ENCODE data around the gene TWF1. TPM values are rescaled to one million over a fixed set of nuclear protein-coding genes. Genes with fewer than 3 reads are reported as not detected.

TWF1 gene
- total RNA-seq, 1 experiment from 2014 or later, result 67.4 TPM

DNA sequence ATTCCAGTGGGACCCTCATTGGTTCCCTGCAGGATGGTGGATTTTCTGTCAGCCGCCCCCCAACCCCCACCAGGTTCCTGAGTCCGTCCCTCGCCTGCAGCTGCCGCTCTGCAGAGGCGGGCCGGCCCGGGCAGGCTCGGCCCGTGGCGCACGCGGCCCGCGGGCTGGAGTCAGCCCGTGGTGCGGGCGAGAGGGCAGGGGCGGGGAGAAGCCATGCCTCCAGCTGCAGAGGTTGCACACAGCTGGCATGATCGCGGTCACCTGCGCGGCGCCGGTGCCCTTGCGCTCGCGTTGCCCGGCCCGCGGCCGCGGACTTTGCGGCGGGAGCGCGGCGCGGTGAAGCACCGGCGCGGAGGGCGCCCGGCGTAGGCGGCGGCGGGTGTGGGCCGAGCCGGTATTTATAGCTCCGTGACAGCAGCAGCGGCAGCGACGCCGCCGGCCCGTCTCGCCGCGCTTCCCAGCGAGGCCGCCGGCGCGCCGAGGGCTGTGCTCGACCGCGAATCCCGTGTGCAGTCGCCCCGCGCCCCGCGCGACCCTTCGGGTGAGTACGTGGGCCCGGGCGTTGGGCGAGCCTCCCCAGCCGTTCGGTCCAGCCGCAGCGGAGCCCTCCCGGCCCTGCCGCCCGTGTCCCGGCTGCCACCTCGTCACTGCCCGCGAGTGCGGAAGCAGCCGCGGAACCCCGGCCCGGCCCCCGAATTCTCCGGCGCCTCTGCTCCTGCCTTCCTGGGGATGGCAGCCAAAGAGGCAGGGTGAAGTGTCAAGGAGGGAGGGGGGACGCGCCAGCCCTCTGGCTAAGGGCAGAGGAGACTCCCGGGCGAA is 29.7 kb upstream of the TWF1 start, which contains the start of gene TMEM117:
TSS of gene TMEM117 (plus strand) at position 426 of the 819 bp plus-strand sequence.
- Mint-ChIP-seq H3K9me3 (ENCODE audit: low read depth, unreplicated experiment) (no peaks in the 10 kb centered on the region), H3K4me1 (ENCODE audit: low read depth, unreplicated experiment) (no peaks in the 10 kb centered on the region), H3K36me3 (ENCODE audit: insufficient read depth, unreplicated experiment) (peaks cover 7% of the 10 kb centered on the region), H3K4me3 (ENCODE audit: low read depth, unreplicated experiment) (peak within 1 kb of the TSS; percentile 62), H3K27me3 (ENCODE audit: unreplicated experiment) (no peaks in the 10 kb centered on the region), H3K27ac (ENCODE audit: unreplicated experiment) (no peak within 1 kb of the TSS)
- intact Hi-C loops (cut with micrococcal nuclease; ENCODE audit: unreplicated experiment), result no loop called here
- TF ChIP-seq, protein P1, sequence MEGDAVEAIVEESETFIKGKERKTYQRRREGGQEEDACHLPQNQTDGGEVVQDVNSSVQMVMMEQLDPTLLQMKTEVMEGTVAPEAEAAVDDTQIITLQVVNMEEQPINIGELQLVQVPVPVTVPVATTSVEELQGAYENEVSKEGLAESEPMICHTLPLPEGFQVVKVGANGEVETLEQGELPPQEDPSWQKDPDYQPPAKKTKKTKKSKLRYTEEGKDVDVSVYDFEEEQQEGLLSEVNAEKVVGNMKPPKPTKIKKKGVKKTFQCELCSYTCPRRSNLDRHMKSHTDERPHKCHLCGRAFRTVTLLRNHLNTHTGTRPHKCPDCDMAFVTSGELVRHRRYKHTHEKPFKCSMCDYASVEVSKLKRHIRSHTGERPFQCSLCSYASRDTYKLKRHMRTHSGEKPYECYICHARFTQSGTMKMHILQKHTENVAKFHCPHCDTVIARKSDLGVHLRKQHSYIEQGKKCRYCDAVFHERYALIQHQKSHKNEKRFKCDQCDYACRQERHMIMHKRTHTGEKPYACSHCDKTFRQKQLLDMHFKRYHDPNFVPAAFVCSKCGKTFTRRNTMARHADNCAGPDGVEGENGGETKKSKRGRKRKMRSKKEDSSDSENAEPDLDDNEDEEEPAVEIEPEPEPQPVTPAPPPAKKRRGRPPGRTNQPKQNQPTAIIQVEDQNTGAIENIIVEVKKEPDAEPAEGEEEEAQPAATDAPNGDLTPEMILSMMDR (IDR thresholded peaks at IDR 0.05; ENCODE audit: unreplicated experiment), result no peak
- CTCF ChIA-PET, result no interaction called here
- BruUV-seq (replicated peaks), result no TSS peak
- DNase-seq, result peak; percentile 29

DNA sequence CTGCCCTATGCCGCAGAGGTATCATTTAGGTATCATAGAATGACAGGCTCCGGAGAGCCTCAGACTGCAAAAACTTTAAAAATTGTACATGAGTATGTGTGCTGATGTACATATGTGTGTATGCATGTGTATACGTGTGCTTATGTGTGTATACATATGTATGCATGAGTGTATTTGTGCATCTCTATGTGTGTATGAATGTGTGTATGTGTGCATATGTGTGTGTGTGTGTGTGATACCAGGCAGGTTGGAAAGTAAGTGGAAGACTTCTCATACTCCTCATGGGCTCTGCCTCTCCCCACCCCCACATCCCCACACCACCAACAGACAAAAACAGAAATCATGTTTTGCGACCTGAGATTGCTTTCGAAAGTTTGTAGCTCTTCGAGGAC is 29.1 kb upstream of the TWF1 start:
- no TSS peak for BruUV-seq (replicated peaks)
- H3K4me1 Mint-ChIP-seq (ENCODE audit: low read depth, unreplicated experiment), result no peaks in the 10 kb centered on the region
- intact Hi-C loops (cut with micrococcal nuclease; ENCODE audit: unreplicated experiment), result no loop called here
- no peak overlapping the region for H3K27ac Mint-ChIP-seq (ENCODE audit: unreplicated experiment)
- TF ChIP-seq, protein P1 (IDR thresholded peaks at IDR 0.05; ENCODE audit: unreplicated experiment), result no peak
- H3K36me3 Mint-ChIP-seq (ENCODE audit: insufficient read depth, unreplicated experiment), result peaks cover 7% of the 10 kb centered on the region
- no peak for DNase-seq
- H3K4me3 Mint-ChIP-seq (ENCODE audit: low read depth, unreplicated experiment), result peak overlapping the region; percentile 62
- H3K27me3 Mint-ChIP-seq (ENCODE audit: unreplicated experiment), result no peaks in the 10 kb centered on the region
- CTCF ChIA-PET, result no interaction called here
- no peaks in the 10 kb centered on the region for H3K9me3 Mint-ChIP-seq (ENCODE audit: low read depth, unreplicated experiment)

GRCh38 chr12:43832463-43833168 is 26.5 kb upstream of the TWF1 start:
- CTCF ChIA-PET, result interaction anchor here (0.7 to 1.5 kb wide), 2 partner anchors 43 to 583 kb away, joined by 3 read pairs; no protein-coding TSS in a partner anchor
- H3K4me3 Mint-ChIP-seq (ENCODE audit: low read depth, unreplicated experiment), result no peak overlapping the region
- H3K27me3 Mint-ChIP-seq (ENCODE audit: unreplicated experiment), result no peaks in the 10 kb centered on the region
- no peak overlapping the region for H3K27ac Mint-ChIP-seq (ENCODE audit: unreplicated experiment)
- H3K9me3 Mint-ChIP-seq (ENCODE audit: low read depth, unreplicated experiment), result no peaks in the 10 kb centered on the region
- intact Hi-C loops (cut with micrococcal nuclease; ENCODE audit: unreplicated experiment), result no loop called here
- H3K36me3 Mint-ChIP-seq (ENCODE audit: insufficient read depth, unreplicated experiment), result peaks cover 7% of the 10 kb centered on the region
- DNase-seq, result no peak
- TF ChIP-seq, protein P1 (IDR thresholded peaks at IDR 0.05; ENCODE audit: unreplicated experiment), result no peak
- H3K4me1 Mint-ChIP-seq (ENCODE audit: low read depth, unreplicated experiment), result no peaks in the 10 kb centered on the region
- no TSS peak for BruUV-seq (replicated peaks)

- TF ChIP-seq, protein P1 (IDR thresholded peaks at IDR 0.05; ENCODE audit: unreplicated experiment), result no peak
- Mint-ChIP-seq H3K27me3 (ENCODE audit: unreplicated experiment) (no peaks in the 10 kb centered on the region), H3K4me1 (ENCODE audit: low read depth, unreplicated experiment) (no peaks in the 10 kb centered on the region), H3K9me3 (ENCODE audit: low read depth, unreplicated experiment) (no peaks in the 10 kb centered on the region), H3K4me3 (ENCODE audit: low read depth, unreplicated experiment) (no peak overlapping the region), H3K27ac (ENCODE audit: unreplicated experiment) (no peak overlapping the region), H3K36me3 (ENCODE audit: insufficient read depth, unreplicated experiment) (no peaks in the 10 kb centered on the region)
- CTCF ChIA-PET, result no interaction called here
- intact Hi-C loops (cut with micrococcal nuclease; ENCODE audit: unreplicated experiment), result no loop called here
- no peak for DNase-seq
- no TSS peak for BruUV-seq (replicated peaks)
Measured at GRCh38 chr12:43827093-43827492, 21.0 kb upstream of the TWF1 start.

All from Calu3 (cell line).